SJSA1 (cell line): ENCODE results near the gene CNTNAP2. TPM values are rescaled to one million over a fixed set of nuclear protein-coding genes. Genes with fewer than 3 reads are reported as not detected.
"Not testable (repeated sequence)": the region's sequence is repeated elsewhere in the genome, so short reads cannot be mapped to it uniquely, and the experiment has no call there.

Experiments
- DNase-seq, 2 experiments: peaks; one replicate each; pipeline ENCODE4 v3.0.0-alpha.2; 2015 to 2020; ENCODE audit warnings: low spot score in 2 of 2, low read depth in 1 of 2
- H3K27ac ChIP-seq: fragments of 250-450 bp; sonication (Bioruptor Pico); 2 replicates; pipeline ENCODE4 v1.5.1; 2020; ENCODE audit warnings: mild to moderate bottlenecking, moderate library complexity
- H3K27me3 ChIP-seq: fragments of 250-450 bp; sonication (Bioruptor Pico); replicated peaks from 2 replicates; pipeline ENCODE4 v1.5.1; 2020; ENCODE audit warnings: mild to moderate bottlenecking, moderate library complexity
- H3K36me3 ChIP-seq: fragments of 250-450 bp; sonication (Bioruptor Pico); 2 replicates; pipeline ENCODE4 v1.5.1; 2020; ENCODE audit warnings: mild to moderate bottlenecking
- H3K4me1 ChIP-seq: fragments of 250-450 bp; sonication (Bioruptor Pico); replicated peaks from 2 replicates; pipeline ENCODE4 v1.6.1; 2021; ENCODE audit warnings: mild to moderate bottlenecking
- H3K4me3 ChIP-seq: fragments of 250-450 bp; sonication (Bioruptor Pico); 2 replicates; pipeline ENCODE4 v1.5.1; 2020; ENCODE audit warnings: mild to moderate bottlenecking
- H3K9me3 ChIP-seq: fragments of 250-450 bp; sonication (Bioruptor Pico); replicated peaks from 2 replicates; pipeline ENCODE4 v1.5.1; 2020; ENCODE audit warnings: mild to moderate bottlenecking
- total RNA-seq: library from RNA; depleted of rRNA; stranded (reverse); fragments of >200 nt; shearing (Covaris generic); gene quantifications from 2 replicates; pipeline ENCODE4 v1.2.3, GENCODE V29; 2014

Gene CNTNAP2
- total RNA-seq, 1 experiment from 2014 or later: 0.29 TPM

DNA sequence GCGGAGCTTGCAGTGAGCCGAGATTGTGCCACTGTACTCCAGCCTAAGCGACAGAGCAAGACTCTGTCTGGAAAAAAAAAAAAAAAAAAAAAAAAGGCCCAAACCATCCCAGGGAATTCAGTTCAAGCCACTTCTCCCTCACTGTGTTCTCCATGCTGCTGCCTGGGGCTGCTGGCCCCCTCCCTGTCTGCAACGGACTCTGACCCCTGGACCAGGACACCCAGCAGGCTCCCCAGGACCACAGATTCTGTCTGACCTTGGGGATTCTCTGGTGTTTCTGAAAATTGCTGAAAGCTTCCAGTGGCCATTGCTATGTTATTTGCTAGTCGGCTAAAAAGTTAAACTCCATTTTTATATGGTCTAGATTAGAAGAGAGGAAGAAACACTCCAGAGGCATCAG is 2212.3 kb downstream of the CNTNAP2 start:
- Histone ChIP-seq H3K36me3 (no peaks in the 10 kb centered on the region), H3K27me3 (no peaks in the 10 kb centered on the region), H3K4me3 (no peak overlapping the region), H3K9me3 (no peaks in the 10 kb centered on the region), H3K4me1 (no peaks in the 10 kb centered on the region), H3K27ac (no peak overlapping the region)
- DNase-seq: no peak

DNA sequence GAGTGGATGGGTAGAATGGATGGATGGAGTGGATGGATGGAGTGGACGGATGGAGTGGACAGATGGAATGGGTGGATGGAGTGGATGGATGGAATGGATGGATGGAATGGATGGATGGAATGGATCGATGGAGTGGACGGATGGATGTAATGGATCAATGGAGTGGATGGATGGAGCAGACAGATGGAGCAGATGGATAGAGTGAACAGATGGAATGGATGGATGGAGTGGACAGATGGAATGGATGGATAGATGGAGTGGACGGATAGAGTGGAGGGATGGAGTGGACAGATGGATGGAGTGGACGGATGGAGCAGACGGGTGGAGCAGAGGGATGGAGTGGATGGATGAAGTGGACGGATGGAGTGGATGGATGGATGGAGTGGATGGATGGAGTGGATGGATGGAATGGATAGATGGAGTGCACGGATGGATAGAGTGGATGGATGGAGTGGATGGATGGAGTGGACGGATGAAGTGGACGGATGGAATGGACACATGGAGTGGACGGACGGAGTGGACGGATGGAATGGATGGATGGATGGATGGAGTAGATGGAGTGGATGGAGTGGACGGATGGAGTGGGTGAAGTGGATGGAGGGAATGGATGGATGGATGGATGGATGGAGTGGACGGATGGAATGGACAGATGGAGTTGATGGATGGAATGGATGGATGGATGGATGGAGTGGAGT is 2213.7 kb downstream of the CNTNAP2 start:
- no peak overlapping the region for H3K4me3 ChIP-seq
- H3K27me3 ChIP-seq: no peaks in the 10 kb centered on the region
- DNase-seq: no peak
- H3K9me3 ChIP-seq: no peaks in the 10 kb centered on the region
- no peaks in the 10 kb centered on the region for H3K36me3 ChIP-seq
- H3K4me1 ChIP-seq: no peaks in the 10 kb centered on the region
- no peak overlapping the region for H3K27ac ChIP-seq

DNA sequence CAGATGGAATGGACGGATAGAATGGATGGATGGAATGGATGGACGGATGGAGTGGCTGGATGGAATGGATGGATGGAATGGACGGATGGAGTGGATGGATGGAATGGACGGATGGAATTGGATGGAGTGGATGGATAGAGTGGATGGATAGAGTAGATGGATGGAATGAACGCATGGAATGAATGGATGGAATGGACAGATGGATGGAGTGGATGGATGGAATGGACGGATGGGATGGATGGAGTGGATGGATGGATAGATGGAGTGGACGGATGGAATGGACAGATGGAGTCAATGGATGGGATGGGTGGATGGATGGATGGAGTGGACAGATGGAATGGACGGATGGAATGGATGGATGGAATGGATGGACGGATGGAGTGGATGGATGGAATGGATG is 2214.2 kb downstream of the CNTNAP2 start:
- Histone ChIP-seq H3K9me3 (no peaks in the 10 kb centered on the region), H3K27me3 (no peaks in the 10 kb centered on the region; the same call in 1 of the 2 replicates), H3K36me3 (no peaks in the 10 kb centered on the region), H3K4me1 (no peaks in the 10 kb centered on the region), H3K4me3 (no peak overlapping the region), H3K27ac (no peak overlapping the region)
- no peak for DNase-seq

DNA sequence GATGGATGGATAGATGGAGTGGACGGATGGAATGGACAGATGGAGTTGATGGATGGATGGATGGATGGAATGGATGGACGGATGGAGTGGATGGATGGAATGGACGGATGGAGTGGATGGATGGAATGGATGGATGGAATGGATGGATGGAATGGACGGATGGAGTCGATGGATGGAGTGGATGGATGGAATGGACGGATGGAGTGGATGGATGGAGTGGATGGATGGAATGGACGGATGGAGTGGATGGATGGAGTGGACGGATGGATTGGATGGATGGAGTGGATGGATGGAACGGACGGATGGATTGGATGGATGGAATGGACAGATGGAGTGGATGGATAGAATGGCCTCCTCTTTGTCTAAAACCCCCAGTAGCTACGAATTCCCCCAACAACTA is 2214.9 kb downstream of the CNTNAP2 start:
- H3K27ac ChIP-seq, H3K4me3 ChIP-seq, H3K36me3 ChIP-seq, DNase-seq, H3K27me3 ChIP-seq, H3K9me3 ChIP-seq, H3K4me1 ChIP-seq: not testable (repeated sequence)

DNA sequence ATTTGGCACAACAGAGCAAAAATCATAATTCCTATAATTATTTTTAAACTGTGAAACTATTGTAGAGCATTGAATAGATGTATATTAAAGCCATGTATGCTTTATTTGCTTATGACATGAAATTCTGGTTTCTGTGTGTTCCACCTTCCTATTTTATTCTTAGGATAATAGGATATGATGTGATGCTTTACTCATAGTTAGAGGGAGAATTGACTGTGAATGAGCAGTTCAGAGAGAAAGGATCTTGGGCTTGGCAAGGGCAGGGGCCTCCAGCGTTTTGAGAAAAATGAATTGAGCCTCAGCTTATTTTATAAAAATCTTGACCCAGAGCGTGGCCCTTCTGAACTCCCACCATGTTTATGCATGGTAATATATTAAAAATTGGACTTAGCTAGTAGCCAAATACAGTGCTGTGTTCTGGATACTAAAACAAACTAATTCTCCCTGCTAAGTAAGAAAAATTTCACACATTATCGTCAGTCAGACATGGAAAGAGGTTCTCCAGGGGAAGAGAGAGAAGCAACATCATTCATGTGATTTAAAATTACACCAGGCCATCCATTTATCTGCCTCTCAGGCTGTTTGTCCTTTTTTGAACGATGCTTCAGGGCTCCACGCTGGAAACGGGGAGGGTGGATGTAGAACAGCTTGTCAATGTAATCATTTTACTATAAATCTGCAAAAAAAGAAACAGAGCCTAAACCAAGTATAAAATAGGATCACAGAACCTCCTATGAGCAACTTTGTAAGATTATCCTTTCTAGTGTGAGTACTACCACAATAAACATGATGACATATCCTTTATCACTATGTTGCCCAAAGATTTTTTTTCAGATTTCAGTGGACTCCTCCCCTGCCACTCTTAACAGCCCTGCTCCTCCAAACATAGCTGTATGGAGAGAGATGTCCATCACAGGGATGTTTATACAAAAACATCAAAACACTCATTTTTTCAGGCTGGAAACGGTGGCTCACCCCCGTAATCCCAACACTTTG is 2215.9 kb downstream of the CNTNAP2 start:
- Histone ChIP-seq H3K27ac (no peak overlapping the region), H3K9me3 (no peaks in the 10 kb centered on the region), H3K4me3 (no peak overlapping the region), H3K27me3 (no peaks in the 10 kb centered on the region; the same call in 1 of the 2 replicates), H3K4me1 (no peaks in the 10 kb centered on the region), H3K36me3 (no peaks in the 10 kb centered on the region)
- no peak for DNase-seq

DNA sequence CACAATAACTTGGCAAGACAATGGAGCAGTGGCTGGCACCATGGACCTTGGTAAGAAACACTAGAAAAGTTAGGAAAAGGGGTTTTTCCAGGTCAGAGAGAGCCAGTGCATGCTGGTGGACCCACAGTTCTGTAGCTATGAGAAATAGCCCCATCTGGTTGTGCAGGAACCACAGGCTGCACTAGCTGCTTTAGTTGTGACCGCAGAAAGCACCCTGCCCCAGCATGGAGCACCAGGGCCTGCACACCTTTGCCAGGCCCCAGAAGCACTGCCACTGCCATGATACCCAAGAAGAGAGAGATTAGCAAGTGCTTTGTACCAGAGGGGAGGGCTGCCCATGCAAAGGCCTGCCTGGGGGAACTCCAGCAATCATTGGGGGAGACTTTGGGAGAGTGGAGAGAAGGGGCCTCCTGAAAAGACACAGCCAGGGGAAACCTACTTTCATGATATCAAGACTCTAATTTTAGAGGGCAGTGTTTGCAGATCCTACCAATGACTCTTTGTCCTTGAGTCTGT is 2217.9 kb downstream of the CNTNAP2 start:
- H3K27ac ChIP-seq: no peak overlapping the region
- no peaks in the 10 kb centered on the region for H3K4me1 ChIP-seq
- H3K9me3 ChIP-seq: no peaks in the 10 kb centered on the region
- H3K4me3 ChIP-seq: no peak overlapping the region
- peaks cover 17% of the 10 kb centered on the region for H3K27me3 ChIP-seq
- DNase-seq: no peak
- H3K36me3 ChIP-seq: no peaks in the 10 kb centered on the region

DNA sequence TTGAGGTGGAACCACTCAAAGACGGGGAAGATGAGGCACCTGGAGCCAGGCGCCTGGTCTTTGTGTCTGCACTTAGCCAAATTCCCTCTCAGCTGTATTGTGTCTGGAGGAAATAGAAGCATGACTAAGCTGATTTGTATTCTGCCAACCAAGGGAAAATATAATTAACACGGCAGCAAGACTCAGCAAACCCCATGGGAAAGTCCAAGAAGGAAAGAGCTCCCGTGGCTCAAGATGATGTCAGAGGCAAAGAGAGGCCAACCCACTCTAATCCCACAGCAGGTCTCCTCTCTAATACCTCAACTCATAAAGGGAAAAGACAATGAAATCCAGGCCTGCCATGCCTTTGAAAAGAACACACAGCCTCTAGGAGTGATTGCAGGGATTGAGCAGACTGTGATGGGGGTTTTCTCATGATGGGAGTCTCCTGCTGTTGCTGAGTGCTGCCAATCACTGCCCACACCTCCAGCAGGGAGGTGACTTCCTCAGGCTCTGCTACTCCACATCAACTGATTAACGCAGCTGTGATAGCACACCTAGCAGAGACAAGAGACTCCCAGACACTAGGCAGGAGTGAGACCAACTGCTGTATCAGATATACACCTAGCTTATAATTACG is 2218.5 kb downstream of the CNTNAP2 start:
- H3K4me1 ChIP-seq: no peaks in the 10 kb centered on the region
- H3K9me3 ChIP-seq: no peaks in the 10 kb centered on the region
- no peaks in the 10 kb centered on the region for H3K36me3 ChIP-seq
- H3K4me3 ChIP-seq: no peak overlapping the region
- H3K27me3 ChIP-seq: peaks cover 23% of the 10 kb centered on the region
- no peak for DNase-seq
- no peak overlapping the region for H3K27ac ChIP-seq

DNA sequence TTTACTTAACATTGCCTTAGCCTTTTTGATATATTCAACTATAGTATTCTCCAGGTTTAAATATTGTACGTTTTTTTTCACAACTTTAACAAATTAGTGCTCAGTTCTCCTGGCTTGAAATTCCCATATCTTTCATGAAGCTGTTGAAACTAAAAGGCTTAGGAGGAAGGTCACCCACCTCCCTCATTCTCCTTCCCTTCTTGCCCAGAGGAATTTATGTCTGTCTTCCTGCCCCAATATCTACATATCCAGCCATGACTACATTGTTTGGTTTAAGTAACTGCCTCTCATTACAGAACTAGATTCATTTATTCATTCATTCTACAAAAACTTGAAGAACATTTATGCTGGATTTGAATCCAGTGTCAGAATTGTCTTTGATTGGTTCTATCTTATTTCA is 2219.2 kb downstream of the CNTNAP2 start:
- Histone ChIP-seq H3K4me3 (no peak overlapping the region), H3K27ac (no peak overlapping the region), H3K36me3 (no peaks in the 10 kb centered on the region), H3K4me1 (no peaks in the 10 kb centered on the region), H3K9me3 (no peaks in the 10 kb centered on the region), H3K27me3 (peaks cover 30% of the 10 kb centered on the region)
- no peak for DNase-seq

DNA sequence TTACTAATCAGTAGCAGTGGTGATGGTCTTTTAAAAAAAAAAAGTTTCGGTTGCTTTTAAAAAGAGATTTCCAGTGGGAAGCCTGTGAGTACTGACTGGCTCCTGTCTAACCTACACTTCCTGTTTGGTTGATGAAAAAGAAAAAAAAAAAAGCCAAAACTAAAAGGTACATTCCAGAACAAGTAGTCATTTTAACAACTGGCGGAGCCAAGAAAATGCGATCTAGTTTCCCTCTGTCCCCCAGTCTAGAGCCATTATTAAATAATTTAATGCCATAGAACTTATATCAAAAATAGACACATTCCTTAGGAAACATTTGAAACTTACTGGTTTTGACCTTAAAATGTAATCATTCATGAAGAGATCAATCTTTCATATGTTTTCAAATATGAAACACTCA is 2219.8 kb downstream of the CNTNAP2 start:
- Histone ChIP-seq H3K4me1 (no peaks in the 10 kb centered on the region), H3K9me3 (no peaks in the 10 kb centered on the region), H3K36me3 (no peaks in the 10 kb centered on the region), H3K4me3 (no peak overlapping the region), H3K27me3 (peaks cover 35% of the 10 kb centered on the region), H3K27ac (no peak overlapping the region)
- no peak for DNase-seq

DNA sequence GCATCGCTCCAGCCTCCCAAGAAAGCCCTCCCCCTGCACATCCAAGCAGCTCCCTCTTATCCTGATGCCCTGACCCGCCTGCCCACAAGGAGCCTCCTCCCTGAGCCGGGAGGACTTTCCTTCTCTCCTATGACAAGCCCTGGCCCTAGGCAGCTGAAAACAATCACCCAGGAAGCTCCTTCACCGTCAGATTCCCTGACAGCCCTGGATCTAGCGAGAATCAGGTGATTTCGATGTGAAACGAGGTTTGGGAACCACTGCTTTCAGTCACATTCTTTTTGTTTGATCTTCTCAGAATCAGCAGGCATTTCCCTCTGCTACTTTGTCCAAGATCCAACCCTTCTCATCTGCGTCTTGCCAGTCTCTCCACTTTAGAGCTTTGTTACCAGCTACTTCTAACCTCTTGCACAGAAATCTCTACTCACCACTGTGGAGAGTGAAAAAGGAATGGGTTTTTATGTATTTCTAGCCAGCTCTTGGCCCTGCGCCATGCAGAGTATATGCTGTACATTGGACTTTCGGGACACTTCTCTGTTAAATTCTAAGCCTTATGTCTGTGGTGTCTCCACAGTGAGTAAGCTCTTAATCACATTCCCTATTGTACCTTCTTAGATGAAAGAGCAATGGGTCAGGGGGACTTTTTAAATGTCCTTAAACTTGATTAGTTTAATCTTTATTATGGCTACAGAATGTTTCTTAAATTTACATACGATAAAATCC is 2220.8 kb downstream of the CNTNAP2 start:
- Histone ChIP-seq H3K27ac (no peak overlapping the region), H3K4me1 (no peaks in the 10 kb centered on the region), H3K9me3 (no peaks in the 10 kb centered on the region), H3K4me3 (no peak overlapping the region), H3K27me3 (peaks cover 38% of the 10 kb centered on the region), H3K36me3 (no peaks in the 10 kb centered on the region)
- no peak for DNase-seq

DNA sequence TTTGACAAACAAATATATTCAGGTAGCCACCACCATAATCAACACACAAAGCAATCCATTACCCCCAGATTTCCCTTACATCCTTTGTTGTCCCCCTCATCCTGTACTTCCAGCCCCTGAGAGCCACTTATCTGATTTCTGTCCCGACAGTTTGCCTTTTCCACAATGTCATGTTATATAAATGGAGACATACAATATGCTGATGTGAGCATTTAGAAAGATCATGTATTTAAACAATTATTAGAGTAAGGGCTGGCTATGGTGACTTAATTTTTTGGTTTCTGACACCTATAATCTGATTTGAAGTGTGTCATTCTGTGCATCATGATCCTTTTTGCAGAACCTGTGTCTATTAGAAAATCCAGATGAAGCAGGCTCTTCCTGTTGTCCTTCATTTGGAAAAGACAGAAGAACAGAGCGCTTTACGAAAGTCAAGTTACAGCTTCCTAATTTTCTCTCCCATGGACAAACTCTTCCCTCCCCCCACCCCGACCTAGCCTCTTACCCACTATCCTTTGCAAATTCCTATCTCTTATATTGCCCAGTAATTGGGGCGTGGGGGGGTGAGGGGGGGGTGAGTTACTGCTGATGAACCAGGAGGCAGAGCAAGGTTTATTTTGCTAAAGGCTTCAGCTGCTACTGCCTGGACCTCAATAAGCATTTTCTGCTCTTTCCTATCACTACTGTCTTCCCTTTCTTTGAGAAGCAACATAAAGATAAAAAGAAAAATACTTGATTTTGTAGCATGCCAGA is 2221.6 kb downstream of the CNTNAP2 start:
- H3K27ac ChIP-seq: no peak overlapping the region
- H3K9me3 ChIP-seq: no peaks in the 10 kb centered on the region
- no peak for DNase-seq
- H3K36me3 ChIP-seq: no peaks in the 10 kb centered on the region
- H3K4me3 ChIP-seq: no peak overlapping the region
- peaks cover 38% of the 10 kb centered on the region for H3K27me3 ChIP-seq
- no peaks in the 10 kb centered on the region for H3K4me1 ChIP-seq

DNA sequence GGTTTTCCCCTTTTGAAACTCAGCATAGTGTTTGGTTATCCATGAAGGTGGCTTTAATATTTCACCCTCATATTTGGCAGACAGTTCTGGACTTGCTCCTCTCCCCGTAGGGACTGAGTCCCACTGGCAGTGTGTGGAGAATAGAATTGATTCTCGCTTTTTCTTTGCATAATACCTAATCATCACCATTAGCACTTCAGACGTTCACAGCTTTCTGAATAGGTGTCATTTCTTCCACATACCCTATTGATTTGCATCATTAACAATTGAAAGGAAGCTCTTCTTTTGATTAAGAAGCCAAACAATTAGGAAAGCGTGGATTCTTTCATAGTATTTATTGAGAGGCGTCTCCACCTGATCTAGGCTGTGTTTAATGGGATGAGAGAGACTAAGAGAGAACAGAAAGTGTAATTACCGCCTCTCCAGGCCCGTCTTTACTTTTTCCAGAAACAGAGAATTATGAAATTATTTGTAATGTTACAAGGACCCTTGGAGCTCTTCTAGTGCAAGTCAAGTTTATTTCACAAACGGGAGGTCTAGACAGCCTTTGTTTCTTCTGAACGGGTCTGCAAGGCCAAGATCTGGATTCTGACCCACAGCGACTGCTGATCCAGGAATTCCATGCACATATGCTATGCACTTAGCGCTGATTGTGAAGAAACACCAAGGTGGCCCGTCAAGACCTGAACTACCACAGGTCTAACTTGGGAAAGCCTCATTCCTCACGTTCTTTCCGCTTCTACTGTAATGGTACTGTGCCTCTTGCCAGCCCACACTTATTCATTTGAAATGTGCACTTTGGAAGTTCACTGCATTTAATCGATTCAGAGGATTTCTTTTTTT is 2224.1 kb downstream of the CNTNAP2 start:
- DNase-seq: no peak
- H3K4me1 ChIP-seq: no peaks in the 10 kb centered on the region
- H3K36me3 ChIP-seq: no peaks in the 10 kb centered on the region
- H3K4me3 ChIP-seq: no peak overlapping the region
- no peak overlapping the region for H3K27ac ChIP-seq
- peaks cover 38% of the 10 kb centered on the region for H3K27me3 ChIP-seq
- H3K9me3 ChIP-seq: no peaks in the 10 kb centered on the region
